ENCODE measurements around the gene AKT1S1. TPM values are rescaled to one million over a fixed set of nuclear protein-coding genes. Genes with fewer than 3 reads are reported as not detected.
A peak's percentile ranks its signal among the peaks of the same experiment; 100 is the strongest.

AKT1S1 gene
- total RNA-seq, 1 donor from 2014 or later, result 116 TPM

DNA sequence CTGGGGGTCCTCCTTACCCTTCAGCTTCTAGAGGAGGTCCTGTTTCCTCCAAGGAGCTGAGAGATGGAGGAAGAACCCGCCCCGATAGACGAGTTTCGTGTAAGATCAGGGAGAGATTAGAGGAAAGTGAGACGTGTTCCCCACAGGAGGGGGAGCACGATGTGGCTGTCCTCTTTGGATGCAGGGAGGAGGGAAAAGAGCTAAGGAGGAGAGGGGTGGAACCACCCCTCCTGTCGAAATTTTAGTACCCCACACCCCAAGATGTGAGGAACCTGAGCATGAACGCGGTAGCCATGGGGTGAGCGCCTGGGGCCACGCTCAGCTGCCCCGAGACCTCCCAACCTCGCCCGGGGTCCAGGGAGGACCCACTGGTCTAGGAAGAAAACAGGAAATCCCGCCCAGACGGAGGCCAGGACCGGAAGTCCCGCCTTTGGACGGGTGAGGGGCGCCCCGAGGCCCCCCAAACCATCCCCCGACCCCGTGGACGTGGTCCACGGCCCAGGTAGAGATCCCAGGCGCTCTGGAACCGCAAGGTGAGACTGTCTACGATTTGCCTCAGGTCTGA lies 1.2 kb downstream of the AKT1S1 start:
- H3K27ac Mint-ChIP-seq (ENCODE audit: unreplicated experiment), result no peak overlapping the region
- H3K9ac ChIP-seq (ENCODE audit: low read length), result peak overlapping the region; percentile 99
- peaks cover 20% of the 10 kb centered on the region for H3K4me1 ChIP-seq (ENCODE audit: insufficient read depth, low read length)
- peaks cover 3% of the 10 kb centered on the region for H3K4me1 Mint-ChIP-seq (ENCODE audit: low read depth, unreplicated experiment)
- H3K4me2 ChIP-seq (ENCODE audit: low read length), result peak overlapping the region; percentile 93
- H3K4me3 Mint-ChIP-seq (ENCODE audit: unreplicated experiment), result no peak overlapping the region
- H3K9me3 Mint-ChIP-seq (ENCODE audit: unreplicated experiment), result no peaks in the 10 kb centered on the region
- peak overlapping the region; percentile 100 for H3K27ac ChIP-seq (ENCODE audit: low read depth, low read length)
- FAIRE-seq (no peak), DNase-seq (ENCODE audit: low read depth) (no peak)
- H3K79me2 ChIP-seq (ENCODE audit: insufficient read depth, low read length), result peaks cover 55% of the 10 kb centered on the region
- H3K4me3 ChIP-seq (ENCODE audit: insufficient read depth, low read depth, low read length), result peak overlapping the region; percentile 88
- no peaks in the 10 kb centered on the region for H3K27me3 Mint-ChIP-seq (ENCODE audit: low read depth, unreplicated experiment)
- H3K9me3 ChIP-seq (ENCODE audit: insufficient read depth, low read depth, low read length), result no peaks in the 10 kb centered on the region
- peaks cover 4% of the 10 kb centered on the region for H3K36me3 ChIP-seq (ENCODE audit: insufficient read depth, low read length)
- TF ChIP-seq, protein P1, sequence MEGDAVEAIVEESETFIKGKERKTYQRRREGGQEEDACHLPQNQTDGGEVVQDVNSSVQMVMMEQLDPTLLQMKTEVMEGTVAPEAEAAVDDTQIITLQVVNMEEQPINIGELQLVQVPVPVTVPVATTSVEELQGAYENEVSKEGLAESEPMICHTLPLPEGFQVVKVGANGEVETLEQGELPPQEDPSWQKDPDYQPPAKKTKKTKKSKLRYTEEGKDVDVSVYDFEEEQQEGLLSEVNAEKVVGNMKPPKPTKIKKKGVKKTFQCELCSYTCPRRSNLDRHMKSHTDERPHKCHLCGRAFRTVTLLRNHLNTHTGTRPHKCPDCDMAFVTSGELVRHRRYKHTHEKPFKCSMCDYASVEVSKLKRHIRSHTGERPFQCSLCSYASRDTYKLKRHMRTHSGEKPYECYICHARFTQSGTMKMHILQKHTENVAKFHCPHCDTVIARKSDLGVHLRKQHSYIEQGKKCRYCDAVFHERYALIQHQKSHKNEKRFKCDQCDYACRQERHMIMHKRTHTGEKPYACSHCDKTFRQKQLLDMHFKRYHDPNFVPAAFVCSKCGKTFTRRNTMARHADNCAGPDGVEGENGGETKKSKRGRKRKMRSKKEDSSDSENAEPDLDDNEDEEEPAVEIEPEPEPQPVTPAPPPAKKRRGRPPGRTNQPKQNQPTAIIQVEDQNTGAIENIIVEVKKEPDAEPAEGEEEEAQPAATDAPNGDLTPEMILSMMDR (IDR thresholded peaks at IDR 0.05; ENCODE audit: insufficient read depth, low read depth, low read length), result no peak
- no peak for TF ChIP-seq EZH2 (IDR thresholded peaks at IDR 0.05; ENCODE audit: insufficient read depth, low read length)
- H3K36me3 Mint-ChIP-seq (ENCODE audit: low read depth, unreplicated experiment), result peaks cover 14% of the 10 kb centered on the region
- H3K27me3 ChIP-seq (ENCODE audit: insufficient read depth, low read length), result no peaks in the 10 kb centered on the region
- H4K20me1 ChIP-seq (ENCODE audit: insufficient read depth, low read length), result peaks cover 5% of the 10 kb centered on the region
- peak overlapping the region; percentile 68 for H2AFZ ChIP-seq (ENCODE audit: low read depth, low read length)

DNA sequence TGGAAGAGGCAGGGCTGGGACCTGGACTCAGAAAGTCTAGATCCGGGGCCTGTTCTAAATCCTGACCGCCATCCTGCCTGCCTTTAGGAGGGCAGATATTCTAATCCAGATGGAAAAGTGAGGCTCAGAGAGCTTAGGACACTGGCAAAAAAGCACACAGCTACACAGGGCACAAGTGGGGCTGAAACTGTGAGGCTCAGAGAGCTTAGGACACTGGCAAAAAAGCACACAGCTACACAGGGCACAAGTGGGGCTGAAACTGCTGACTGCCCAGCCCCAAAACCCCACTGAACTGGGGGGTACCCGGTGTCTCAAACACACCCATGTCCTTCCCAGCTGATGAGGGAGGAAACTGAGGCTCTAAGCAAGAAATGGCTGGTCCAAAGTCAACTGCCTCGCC lies 2.0 kb downstream of the AKT1S1 start:
- Histone ChIP-seq H3K9me3 (ENCODE audit: insufficient read depth, low read depth, low read length) (no peaks in the 10 kb centered on the region), H3K27ac (ENCODE audit: low read depth, low read length) (peak overlapping the region; percentile 100), H3K36me3 (ENCODE audit: insufficient read depth, low read length) (peaks cover 4% of the 10 kb centered on the region), H3K27me3 (ENCODE audit: insufficient read depth, low read length) (no peaks in the 10 kb centered on the region), H2AFZ (ENCODE audit: low read depth, low read length) (no peak overlapping the region), H3K79me2 (ENCODE audit: insufficient read depth, low read length) (peaks cover 63% of the 10 kb centered on the region), H3K4me1 (ENCODE audit: insufficient read depth, low read length) (peaks cover 27% of the 10 kb centered on the region), H3K9ac (ENCODE audit: low read length) (peak overlapping the region; percentile 99), H4K20me1 (ENCODE audit: insufficient read depth, low read length) (peaks cover 5% of the 10 kb centered on the region), H3K4me3 (ENCODE audit: insufficient read depth, low read depth, low read length) (peak overlapping the region; percentile 88), H3K4me2 (ENCODE audit: low read length) (peak overlapping the region; percentile 93)
- Mint-ChIP-seq H3K4me1 (ENCODE audit: low read depth, unreplicated experiment) (peaks cover 5% of the 10 kb centered on the region), H3K4me3 (ENCODE audit: unreplicated experiment) (no peak overlapping the region), H3K27me3 (ENCODE audit: low read depth, unreplicated experiment) (no peaks in the 10 kb centered on the region), H3K9me3 (ENCODE audit: unreplicated experiment) (no peaks in the 10 kb centered on the region), H3K36me3 (ENCODE audit: low read depth, unreplicated experiment) (peaks cover 13% of the 10 kb centered on the region), H3K27ac (ENCODE audit: unreplicated experiment) (no peak overlapping the region)
- TF ChIP-seq, protein P1 (IDR thresholded peaks at IDR 0.05; ENCODE audit: insufficient read depth, low read depth, low read length), result no peak
- no peak for TF ChIP-seq EZH2 (IDR thresholded peaks at IDR 0.05; ENCODE audit: insufficient read depth, low read length)
- no peak for DNase-seq (ENCODE audit: low read depth)
- FAIRE-seq, result no peak

DNA sequence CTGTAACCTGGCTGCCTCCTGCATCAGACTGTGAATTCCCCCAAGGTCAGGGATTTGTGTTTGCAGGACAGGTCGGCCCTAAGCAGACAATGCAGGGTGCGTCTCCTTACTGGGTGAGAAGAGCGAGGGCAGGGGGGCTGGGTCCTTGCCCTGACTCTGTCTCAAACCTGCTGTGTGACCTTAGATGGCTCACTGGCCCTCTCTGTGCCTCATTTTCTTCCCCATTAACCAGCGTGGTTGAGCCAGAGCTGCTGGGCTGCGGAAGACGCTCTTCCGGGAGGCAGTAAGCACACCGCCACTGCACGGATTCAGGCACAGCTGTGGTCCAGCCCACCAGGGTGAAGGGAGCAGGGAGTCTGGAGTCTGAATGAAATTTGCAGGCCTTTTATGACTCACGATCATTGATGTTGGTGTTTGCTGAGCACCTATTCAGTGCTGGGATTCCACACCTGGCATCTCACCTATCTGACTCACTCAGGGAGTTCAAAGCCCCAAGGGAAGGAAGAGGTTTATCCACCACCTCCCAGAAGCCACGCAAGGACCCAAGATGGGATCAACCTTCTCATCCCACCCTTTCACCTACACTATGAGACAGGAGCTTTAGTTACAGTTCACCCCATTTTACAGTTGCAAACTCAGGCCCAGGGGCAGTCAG lies 2.5 kb downstream of the AKT1S1 start:
- Histone ChIP-seq H3K36me3 (ENCODE audit: insufficient read depth, low read length) (peaks cover 4% of the 10 kb centered on the region), H3K9ac (ENCODE audit: low read length) (peak overlapping the region; percentile 99), H3K4me3 (ENCODE audit: insufficient read depth, low read depth, low read length) (no peak overlapping the region), H3K9me3 (ENCODE audit: insufficient read depth, low read depth, low read length) (no peaks in the 10 kb centered on the region), H3K4me2 (ENCODE audit: low read length) (peak overlapping the region; percentile 93), H3K4me1 (ENCODE audit: insufficient read depth, low read length) (peaks cover 32% of the 10 kb centered on the region), H3K27me3 (ENCODE audit: insufficient read depth, low read length) (no peaks in the 10 kb centered on the region), H4K20me1 (ENCODE audit: insufficient read depth, low read length) (peaks cover 5% of the 10 kb centered on the region), H3K79me2 (ENCODE audit: insufficient read depth, low read length) (peaks cover 65% of the 10 kb centered on the region), H3K27ac (ENCODE audit: low read depth, low read length) (no peak overlapping the region), H2AFZ (ENCODE audit: low read depth, low read length) (no peak overlapping the region)
- H3K4me1 Mint-ChIP-seq (ENCODE audit: low read depth, unreplicated experiment), result peaks cover 6% of the 10 kb centered on the region
- FAIRE-seq, result no peak
- peaks cover 13% of the 10 kb centered on the region for H3K36me3 Mint-ChIP-seq (ENCODE audit: low read depth, unreplicated experiment)
- no peak overlapping the region for H3K4me3 Mint-ChIP-seq (ENCODE audit: unreplicated experiment)
- H3K27ac Mint-ChIP-seq (ENCODE audit: unreplicated experiment), result peak overlapping the region; percentile 83
- TF ChIP-seq EZH2 (IDR thresholded peaks at IDR 0.05; ENCODE audit: insufficient read depth, low read length), result no peak
- TF ChIP-seq, protein P1 (IDR thresholded peaks at IDR 0.05; ENCODE audit: insufficient read depth, low read depth, low read length), result no peak
- H3K9me3 Mint-ChIP-seq (ENCODE audit: unreplicated experiment), result no peaks in the 10 kb centered on the region
- DNase-seq (ENCODE audit: low read depth), result no peak
- H3K27me3 Mint-ChIP-seq (ENCODE audit: low read depth, unreplicated experiment), result no peaks in the 10 kb centered on the region
